Measurements from ENCODE around the gene GLRB.
"Not testable (repeated sequence)": the region's sequence is repeated elsewhere in the genome, so short reads cannot be mapped to it uniquely, and the experiment has no call there.

The GLRB gene

GRCh38 chr4:157075811-157076577, at the start of gene GLRB:
Gene GLRB (plus strand): TSS chr4:157076150. CDS start chr4:157078025, 1,875 bp downstream.
- no peak for DNase-seq

GRCh38 chr4:157035471-157035870, 40.5 kb upstream of the GLRB start:
- no peak for DNase-seq

GRCh38 chr4:157040405-157040804, 35.5 kb upstream of the GLRB start:
- DNase-seq: no peak

- no peak for DNase-seq
Measured at GRCh38 chr4:157043131-157043530, 32.8 kb upstream of the GLRB start.

GRCh38 chr4:157045507-157046127, 30.3 kb upstream of the GLRB start:
- no peak for DNase-seq

- DNase-seq: no peak
Measured at GRCh38 chr4:157048248-157048647, 27.7 kb upstream of the GLRB start.

- no peak for DNase-seq
Measured at GRCh38 chr4:157050561-157050960, 25.4 kb upstream of the GLRB start.

- no peak for DNase-seq
Measured at GRCh38 chr4:157052429-157053040, 23.4 kb upstream of the GLRB start.

- no peak for DNase-seq
Measured at GRCh38 chr4:157057218-157057617, 18.7 kb upstream of the GLRB start.

GRCh38 chr4:157058899-157059298, 17.1 kb upstream of the GLRB start:
- DNase-seq: not testable (repeated sequence)

GRCh38 chr4:157072002-157072401, 3.9 kb upstream of the GLRB start:
- no peak for DNase-seq

GRCh38 chr4:157075401-157075800, 549 bp upstream of the GLRB start:
- DNase-seq: no peak

- DNase-seq: no peak
Measured at GRCh38 chr4:157076578-157076947, 613 bp downstream of the GLRB start.

GRCh38 chr4:157079441-157079840, 3.5 kb downstream of the GLRB start:
- no peak for DNase-seq

GRCh38 chr4:157080605-157081004, 4.7 kb downstream of the GLRB start:
- no peak for DNase-seq

GRCh38 chr4:157095716-157096115, 19.8 kb downstream of the GLRB start:
- no peak for DNase-seq

- DNase-seq: no peak
Measured at GRCh38 chr4:157096439-157096838, 20.5 kb downstream of the GLRB start.

- no peak for DNase-seq
Measured at GRCh38 chr4:157099506-157099905, 23.6 kb downstream of the GLRB start.

- DNase-seq: no peak
Measured at GRCh38 chr4:157104541-157104940, 28.6 kb downstream of the GLRB start.

- DNase-seq: no peak
Measured at GRCh38 chr4:157114671-157115070, 38.7 kb downstream of the GLRB start.

GRCh38 chr4:157115613-157116335, 39.8 kb downstream of the GLRB start:
- DNase-seq: no peak

GRCh38 chr4:157121401-157121800, 45.5 kb downstream of the GLRB start:
- no peak for DNase-seq

- no peak for DNase-seq
Measured at GRCh38 chr4:157127571-157127970, 51.6 kb downstream of the GLRB start.

GRCh38 chr4:157128395-157128794, 52.4 kb downstream of the GLRB start:
- DNase-seq: no peak
